Left ventricle myocardium inferior (tissue), 1 donor: ENCODE measurements around the gene DMAC2. TPM values are rescaled to one million over a fixed set of nuclear protein-coding genes. Genes with fewer than 3 reads are reported as not detected.

ENCODE experiments used
- DNase-seq: peaks from one replicate; pipeline ENCODE4 v3.0.0-alpha.2; 2020
- H3K27ac ChIP-seq: fragments of 200-600 bp; replicated peaks from 2 replicates; pipeline ENCODE4 v1.8.0; 2021
- H3K27me3 ChIP-seq: fragments of 200-600 bp; 2 replicates; pipeline ENCODE4 v1.8.0; 2021; ENCODE audit warnings: low read depth
- H3K36me3 ChIP-seq: fragments of 200-600 bp; 2 replicates; pipeline ENCODE4 v1.8.0; 2021
- H3K4me1 ChIP-seq: fragments of 200-600 bp; 2 replicates; pipeline ENCODE4 v1.8.0; 2021
- H3K4me3 ChIP-seq: fragments of 200-600 bp; 2 replicates; pipeline ENCODE4 v1.8.0; 2021; ENCODE audit warnings: mild to moderate bottlenecking, moderate library complexity
- H3K9me3 ChIP-seq: fragments of 200-600 bp; replicated peaks from 2 replicates; pipeline ENCODE4 v1.8.0; 2021
- CTCF ChIP-seq: fragments of 200-600 bp; IDR thresholded peaks from 2 replicates; pipeline ENCODE4 v1.8.0; 2021; ENCODE audit warnings: antibody characterized with exemption, mild to moderate bottlenecking, borderline replicate concordance
- intact Hi-C: fragments of 100-400 bp; cut with micrococcal nuclease; formaldehyde crosslinking; loops from one replicate; pipeline ENCODE4 v1.11.0; 2022
- total RNA-seq: library from RNA; stranded (reverse); fragmentation: NEBNext Ultra II Directional; extraction: Animal tissue kit (Norgen Biotek cat#: 25700); gene quantifications from one replicate; pipeline ENCODE4 v1.2.1, GENCODE V29; 2021
- donor health status: DM: no; HTN: yes; CAD: no; lungs with severe emphysema.

DMAC2 gene
- total RNA-seq, 1 donor from 2014 or later: 125 TPM

- Histone ChIP-seq H3K27ac (peak overlapping the region; percentile 96), H3K9me3 (no peaks in the 10 kb centered on the region), H3K4me1 (peaks cover 79% of the 10 kb centered on the region), H3K36me3 (peaks cover 5% of the 10 kb centered on the region), H3K4me3 (peak overlapping the region; percentile 99), H3K27me3 (no peaks in the 10 kb centered on the region)
- no peak for TF ChIP-seq CTCF
- intact Hi-C loops: no loop called here
- DNase-seq: no peak
Measured at GRCh38 chr19:41399091-41399490, 40.6 kb downstream of the DMAC2 start.

- no peak for TF ChIP-seq CTCF
- Histone ChIP-seq H3K4me3 (peak overlapping the region; percentile 99), H3K27me3 (no peaks in the 10 kb centered on the region), H3K36me3 (peaks cover 5% of the 10 kb centered on the region), H3K27ac (peak overlapping the region; percentile 96), H3K9me3 (no peaks in the 10 kb centered on the region), H3K4me1 (peaks cover 74% of the 10 kb centered on the region)
- intact Hi-C loops: no loop called here
- DNase-seq: no peak
Measured at GRCh38 chr19:41398598-41398997, 41.1 kb downstream of the DMAC2 start.

GRCh38 chr19:41398050-41398418, 41.7 kb downstream of the DMAC2 start:
- Histone ChIP-seq H3K27ac (peak overlapping the region; percentile 96), H3K4me1 (peaks cover 68% of the 10 kb centered on the region), H3K27me3 (no peaks in the 10 kb centered on the region), H3K9me3 (no peaks in the 10 kb centered on the region), H3K36me3 (peaks cover 5% of the 10 kb centered on the region), H3K4me3 (peak overlapping the region; percentile 99)
- intact Hi-C loops: no loop called here
- DNase-seq: no peak
- TF ChIP-seq CTCF: no peak

GRCh38 chr19:41397086-41398049, 42.3 kb downstream of the DMAC2 start, which contains the start of the genes BCKDHA and EXOSC5:
Gene BCKDHA, plus strand, starts transcription at chr19:41397818. Its CDS starts 10 bp downstream, at chr19:41397828.
Gene EXOSC5, minus strand, starts transcription at chr19:41397359. Its CDS starts 31 bp downstream, at chr19:41397328.
- Histone ChIP-seq H3K27me3 (no peaks in the 10 kb centered on the region), H3K36me3 (peaks cover 5% of the 10 kb centered on the region), H3K4me3 (peak within 1 kb of the TSS; percentile 99), H3K4me1 (peaks cover 68% of the 10 kb centered on the region), H3K27ac (peak within 1 kb of the TSS; percentile 96), H3K9me3 (no peaks in the 10 kb centered on the region)
- peak; percentile 9 for TF ChIP-seq CTCF
- intact Hi-C loops: no loop called here
- peak; percentile 99 for DNase-seq

- DNase-seq: no peak
- Histone ChIP-seq H3K4me1 (peaks cover 48% of the 10 kb centered on the region), H3K27ac (no peak overlapping the region), H3K36me3 (peaks cover 24% of the 10 kb centered on the region), H3K9me3 (no peaks in the 10 kb centered on the region), H3K27me3 (no peaks in the 10 kb centered on the region), H3K4me3 (no peak overlapping the region)
- no peak for TF ChIP-seq CTCF
- intact Hi-C loops: no loop called here
Measured at GRCh38 chr19:41395355-41395754, 44.4 kb downstream of the DMAC2 start.
